Muscle of leg (tissue), 11 donors: ENCODE results near the gene APH1A. TPM values are rescaled to one million over a fixed set of nuclear protein-coding genes. Genes with fewer than 3 reads are reported as not detected.
"Not testable (repeated sequence)": the region's sequence is repeated elsewhere in the genome, so short reads cannot be mapped to it uniquely, and the experiment has no call there.

Experiments
- DNase-seq: peaks from one replicate; pipeline ENCODE4 v3.0.0; 2013
- H3K27ac ChIP-seq: one replicate; pipeline ENCODE4 v1.5.1; 2013; ENCODE audit warnings: mild to moderate bottlenecking, low read length, control low read depth
- H3K27me3 ChIP-seq: one replicate; pipeline ENCODE4 v1.6.1; 2013; ENCODE audit warnings: low read length; ENCODE audit not compliant: control insufficient read depth, insufficient read depth
- H3K36me3 ChIP-seq: one replicate; pipeline ENCODE4 v1.6.1; 2013; ENCODE audit warnings: low read length; ENCODE audit not compliant: control insufficient read depth, insufficient read depth
- H3K4me1 ChIP-seq: one replicate; pipeline ENCODE4 v1.6.1; 2013; ENCODE audit warnings: low read length; ENCODE audit not compliant: control insufficient read depth, insufficient read depth
- H3K4me3 ChIP-seq: one replicate; pipeline ENCODE4 v1.5.1; 2013; ENCODE audit warnings: low read length, control low read depth
- H3K9me3 ChIP-seq: replicated peaks from 2 replicates; pipeline ENCODE4 v1.6.1; 2013; ENCODE audit warnings: low read depth, low read length; ENCODE audit not compliant: control insufficient read depth
- WGBS: methylation state at CpG from one replicate; pipeline ENCODE4 v1.1.5; 2013; ENCODE audit warnings: missing lambda C conversion rate; ENCODE audit not compliant: insufficient coverage; 5-methylcytosine and 5-hydroxymethylcytosine counted together
- polyA plus RNA-seq, 8 donors: library from polyadenylated mRNA; unstranded; fragments of 120-200 nt; gene quantifications; one replicate each; pipeline versions ENCODE4 v1.2.1 to v1.2.3, GENCODE V29; 2013; ENCODE audit warnings: inconsistent platforms in 1 of 8, low replicate concordance in 1 of 8; ENCODE audit not compliant: insufficient read length in 8 of 8, insufficient read depth in 1 of 8
- total RNA-seq: library from RNA; stranded (reverse); fragments of 120-200 nt; gene quantifications from one replicate; pipeline ENCODE4 v1.2.4, GENCODE V29; 2013

Gene APH1A
- total and polyA plus RNA-seq, 9 donors, result 83.0 to 140 (median 119) TPM

GRCh38 chr1:150224983-150225382 is 43.8 kb downstream of the APH1A start:
- H3K27ac ChIP-seq, result no peak overlapping the region
- no peak for DNase-seq
- peaks cover 23% of the 10 kb centered on the region for H3K36me3 ChIP-seq
- H3K9me3 ChIP-seq, result no peaks in the 10 kb centered on the region
- WGBS, result 100% methylated on average over 1 of the region's 1 CpG
- no peaks in the 10 kb centered on the region for H3K27me3 ChIP-seq
- H3K4me3 ChIP-seq, result no peak overlapping the region
- H3K4me1 ChIP-seq, result no peaks in the 10 kb centered on the region

- H3K27me3 ChIP-seq, result no peaks in the 10 kb centered on the region
- H3K9me3 ChIP-seq, result no peaks in the 10 kb centered on the region
- H3K4me1 ChIP-seq, result no peaks in the 10 kb centered on the region
- 100% methylated on average over 1 of the region's 2 CpGs for WGBS
- H3K27ac ChIP-seq, result no peak overlapping the region
- no peak for DNase-seq
- H3K4me3 ChIP-seq, result no peak overlapping the region
- H3K36me3 ChIP-seq, result peaks cover 14% of the 10 kb centered on the region
Observed at GRCh38 chr1:150221552-150221951, 47.3 kb downstream of the APH1A start.

- H3K27ac ChIP-seq, H3K9me3 ChIP-seq, H3K4me3 ChIP-seq, DNase-seq, H3K4me1 ChIP-seq, H3K36me3 ChIP-seq, H3K27me3 ChIP-seq: not testable (repeated sequence)
- 94% methylated on average over 2 of the region's 6 CpGs for WGBS
Observed at GRCh38 chr1:150215855-150216254, 53.0 kb downstream of the APH1A start.

Other genes with a start within 250 kb of the APH1A start
- 46.9 TPM for gene VPS45, start 201.2 kb downstream of the APH1A start, total RNA-seq
- gene VPS45, start 201.2 kb downstream of the APH1A start, polyA plus RNA-seq, result 10 to 100 TPM; 39.5 to 48.7 (median 43.9) TPM
- gene PLEKHO1, start 119.1 kb downstream of the APH1A start, total RNA-seq, result 64.6 TPM
- 100 to 1,000 TPM in 1 of 8 donors, 10 to 100 TPM in 7; 82.8 to 100 (median 91.8) TPM for gene PLEKHO1, start 119.1 kb downstream of the APH1A start, polyA plus RNA-seq
- gene ANP32E, start 32.9 kb downstream of the APH1A start, total RNA-seq, result 15.9 TPM
- gene ANP32E, start 32.9 kb downstream of the APH1A start, polyA plus RNA-seq, result 10 to 100 TPM; 34.0 to 57.5 (median 49.1) TPM
- 4.0 TPM for gene CA14, start 11.2 kb downstream of the APH1A start, total RNA-seq
- 1 to 10 TPM; 1.9 to 7.9 (median 4.0) TPM for gene CA14, start 11.2 kb downstream of the APH1A start, polyA plus RNA-seq
- 64.1 TPM for gene C1orf54, start 3.8 kb upstream of the APH1A start, total RNA-seq
- gene C1orf54, start 3.8 kb upstream of the APH1A start, polyA plus RNA-seq, result 10 to 100 TPM; 23.6 to 53.8 (median 39.3) TPM
- gene CIART, start 13.5 kb upstream of the APH1A start, total RNA-seq, result 2.2 TPM
- 1 to 10 TPM; 1.8 to 4.6 (median 2.9) TPM for gene CIART, start 13.5 kb upstream of the APH1A start, polyA plus RNA-seq
- gene MRPS21, start 24.8 kb upstream of the APH1A start, total RNA-seq, result 82.0 TPM
- 10 to 100 TPM; 48.1 to 59.4 (median 54.0) TPM for gene MRPS21, start 24.8 kb upstream of the APH1A start, polyA plus RNA-seq
- 52.3 TPM for gene PRPF3, start 52.5 kb upstream of the APH1A start, total RNA-seq
- 10 to 100 TPM; 28.8 to 56.4 (median 39.6) TPM for gene PRPF3, start 52.5 kb upstream of the APH1A start, polyA plus RNA-seq
- 10.2 TPM for gene RPRD2, start 95.1 kb upstream of the APH1A start, total RNA-seq
- 10 to 100 TPM; 19.2 to 27.3 (median 24.1) TPM for gene RPRD2, start 95.1 kb upstream of the APH1A start, polyA plus RNA-seq
- 15.3 TPM for gene TARS2, start 218.4 kb upstream of the APH1A start, total RNA-seq
- 10 to 100 TPM; 15.2 to 28.0 (median 17.7) TPM for gene TARS2, start 218.4 kb upstream of the APH1A start, polyA plus RNA-seq
- gene ECM1, start 239.1 kb upstream of the APH1A start, total RNA-seq, result 2.2 TPM
- 10 to 100 TPM in 1 of 8 donors, 1 to 10 TPM in 7; 2.8 to 12.9 (median 3.9) TPM for gene ECM1, start 239.1 kb upstream of the APH1A start, polyA plus RNA-seq
- gene FALEC, start 246.7 kb upstream of the APH1A start, total RNA-seq, result 0.84 TPM
- gene FALEC, start 246.7 kb upstream of the APH1A start, polyA plus RNA-seq, result 1 to 10 TPM in 2 of 8 donors, under 1 TPM in 5, not detected in 1; 0.32 to 1.6 (median 0.64) TPM